ENCODE measurements around the gene ENPP1.

ENPP1 gene

GRCh38 chr6:131917763-131918649 lies 110.2 kb downstream of the ENPP1 start:
- DNase-seq: no peak

- DNase-seq: no peak
Observed at GRCh38 chr6:131918650-131919355, 111.0 kb downstream of the ENPP1 start.

- no peak for DNase-seq
Observed at GRCh38 chr6:131920656-131921055, 112.8 kb downstream of the ENPP1 start.

GRCh38 chr6:131923356-131923755 lies 115.5 kb downstream of the ENPP1 start:
- DNase-seq: peak; percentile 23

- no peak for DNase-seq
Observed at GRCh38 chr6:131924881-131925474, 117.2 kb downstream of the ENPP1 start.

- no peak for DNase-seq
Observed at GRCh38 chr6:131929264-131929663, 121.4 kb downstream of the ENPP1 start.

- no peak for DNase-seq
Observed at GRCh38 chr6:131929976-131930375, 122.2 kb downstream of the ENPP1 start.

GRCh38 chr6:131931063-131931750 lies 123.4 kb downstream of the ENPP1 start:
- DNase-seq: no peak

- DNase-seq: no peak
Observed at GRCh38 chr6:131936156-131936555, 128.3 kb downstream of the ENPP1 start.

GRCh38 chr6:131937226-131937625 lies 129.4 kb downstream of the ENPP1 start:
- DNase-seq: no peak

GRCh38 chr6:131937703-131938631 lies 130.1 kb downstream of the ENPP1 start:
- no peak for DNase-seq

Measured in KG1 (cell line).